Smooth muscle cell (in vitro differentiated cells): Measurements from ENCODE around the gene HADHA. TPM values are rescaled to one million over a fixed set of nuclear protein-coding genes. Genes with fewer than 3 reads are reported as not detected.
A peak's percentile ranks its signal among the peaks of the same experiment; 100 is the strongest.

Source experiments
- DNase-seq: peaks from one replicate; lab custom pipeline; 2025; ENCODE audit not compliant: unreplicated experiment; lab: John Stamatoyannopoulos, UW
- H2AFZ ChIP-seq: fragments of 200-600 bp; sonication (generic); 2 replicates; pipeline ENCODE4 v1.6.0; 2016; ENCODE audit warnings: antibody characterized with exemption, low read depth, mild to moderate bottlenecking
- H3F3A ChIP-seq: fragments of 200-600 bp; sonication (generic); 2 replicates; pipeline ENCODE4 v1.6.0; 2017; ENCODE audit warnings: antibody characterized with exemption, low read depth
- H3K27ac ChIP-seq: fragments of 200-600 bp; sonication (generic); 2 replicates; pipeline ENCODE4 v1.5.1; 2016; ENCODE audit warnings: low read depth, mild to moderate bottlenecking
- H3K27me3 ChIP-seq: fragments of 200-600 bp; sonication (generic); 2 replicates; pipeline ENCODE4 v1.6.1; 2016; ENCODE audit warnings: low read depth, mild to moderate bottlenecking
- H3K36me3 ChIP-seq: fragments of 200-600 bp; sonication (generic); 2 replicates; pipeline ENCODE4 v1.5.1; 2016; ENCODE audit warnings: low read depth
- H3K4me1 ChIP-seq: fragments of 200-600 bp; sonication (generic); 2 replicates; pipeline ENCODE4 v1.5.1; 2016; ENCODE audit warnings: low read depth
- H3K4me2 ChIP-seq: fragments of 200-600 bp; sonication (generic); 2 replicates; pipeline ENCODE4 v1.6.0; 2016; ENCODE audit warnings: mild to moderate bottlenecking
- H3K4me3 ChIP-seq: fragments of 200-600 bp; sonication (generic); 2 replicates; pipeline ENCODE4 v1.5.1; 2016; ENCODE audit warnings: mild to moderate bottlenecking
- H3K79me2 ChIP-seq: fragments of 200-600 bp; sonication (generic); 2 replicates; pipeline ENCODE4 v1.6.0; 2016; ENCODE audit warnings: low read depth, mild to moderate bottlenecking
- H3K9ac ChIP-seq: fragments of 200-600 bp; sonication (generic); 2 replicates; pipeline ENCODE4 v1.6.0; 2016; ENCODE audit warnings: low read depth
- H3K9me3 ChIP-seq: fragments of 200-600 bp; sonication (generic); replicated peaks from 2 replicates; pipeline ENCODE4 v1.5.1; 2016; ENCODE audit warnings: low read depth
- H4K20me1 ChIP-seq: fragments of 200-600 bp; sonication (generic); 2 replicates; pipeline ENCODE4 v1.6.0; 2016; ENCODE audit warnings: low read depth
- CTCF ChIP-seq: fragments of 200-600 bp; sonication (generic); IDR thresholded peaks from 2 replicates; pipeline ENCODE4 v1.5.1; 2017; ENCODE audit warnings: borderline replicate concordance, mild to moderate bottlenecking, antibody characterized with exemption; ENCODE audit not compliant: insufficient read depth, poor library complexity, severe bottlenecking
- WGBS: methylation state at CpG from one replicate; pipeline ENCODE4 v1.1.7; 2016; ENCODE audit warnings: low lambda C conversion rate; 5-methylcytosine and 5-hydroxymethylcytosine counted together
- polyA plus RNA-seq: library from polyadenylated mRNA; unstranded; fragments of >200 nt; fragmentation: Nextera tagmentation; extraction: Ambion mirVana; gene quantifications from 2 replicates; pipeline ENCODE4 v1.2.1, GENCODE V29; 2016
- total RNA-seq: library from RNA; depleted of rRNA; stranded (reverse); fragments of >200 nt; gene quantifications from 2 replicates; pipeline ENCODE4 v1.2.3, GENCODE V29; 2014

HADHA gene
- total and polyA plus RNA-seq, 2 experiments from 2014 or later = 96.9 to 111 TPM

- Histone ChIP-seq H3K36me3 (no peaks in the 10 kb centered on the region), H3K4me1 (no peaks in the 10 kb centered on the region), H3K4me2 (peak overlapping the region; percentile 78), H3K4me3 (peak overlapping the region; percentile 44), H3K9me3 (no peaks in the 10 kb centered on the region), H4K20me1 (no peaks in the 10 kb centered on the region), H3K9ac (no peak overlapping the region), H3K27me3 (peaks cover 28% of the 10 kb centered on the region), H3K27ac (no peak overlapping the region), H2AFZ (no peak overlapping the region), H3F3A (no peaks in the 10 kb centered on the region), H3K79me2 (no peaks in the 10 kb centered on the region)
- no peak for DNase-seq
- TF ChIP-seq CTCF = no peak
- 55% methylated on average over 19 of the region's 56 CpGs for WGBS
Observed at GRCh38 chr2:26172189-26172870, 72.1 kb downstream of the HADHA start.

GRCh38 chr2:26170795-26171194 is 73.6 kb downstream of the HADHA start:
- Histone ChIP-seq H3K9ac (no peak overlapping the region), H3K79me2 (no peaks in the 10 kb centered on the region), H3K27ac (no peak overlapping the region), H3K27me3 (peaks cover 28% of the 10 kb centered on the region), H3K36me3 (no peaks in the 10 kb centered on the region), H3K4me3 (no peak overlapping the region), H4K20me1 (no peaks in the 10 kb centered on the region), H3K4me1 (no peaks in the 10 kb centered on the region), H2AFZ (no peak overlapping the region), H3F3A (no peaks in the 10 kb centered on the region), H3K4me2 (no peak overlapping the region), H3K9me3 (no peaks in the 10 kb centered on the region)
- 94% methylated on average over 9 of the region's 9 CpGs for WGBS
- no peak for TF ChIP-seq CTCF
- DNase-seq = no peak

GRCh38 chr2:26169681-26170414 is 74.6 kb downstream of the HADHA start:
- no peaks in the 10 kb centered on the region for H3K79me2 ChIP-seq
- no peak overlapping the region for H2AFZ ChIP-seq
- no peak overlapping the region for H3K27ac ChIP-seq
- TF ChIP-seq CTCF = no peak
- no peaks in the 10 kb centered on the region for H4K20me1 ChIP-seq
- H3K4me1 ChIP-seq = no peaks in the 10 kb centered on the region
- H3K9me3 ChIP-seq = no peaks in the 10 kb centered on the region
- H3K36me3 ChIP-seq = no peaks in the 10 kb centered on the region
- no peak overlapping the region for H3K4me2 ChIP-seq
- H3K9ac ChIP-seq = no peak overlapping the region
- H3K4me3 ChIP-seq = no peak overlapping the region
- DNase-seq = no peak
- H3K27me3 ChIP-seq = peaks cover 28% of the 10 kb centered on the region
- no peaks in the 10 kb centered on the region for H3F3A ChIP-seq
- WGBS = 86% methylated on average over 14 of the region's 14 CpGs

- Histone ChIP-seq H3K27ac (no peak overlapping the region), H3K9me3 (no peaks in the 10 kb centered on the region), H3K4me2 (no peak overlapping the region), H3K36me3 (no peaks in the 10 kb centered on the region), H4K20me1 (no peaks in the 10 kb centered on the region), H3K9ac (no peak overlapping the region), H3F3A (no peaks in the 10 kb centered on the region), H3K79me2 (no peaks in the 10 kb centered on the region), H3K4me3 (no peak overlapping the region), H3K4me1 (no peaks in the 10 kb centered on the region), H2AFZ (no peak overlapping the region), H3K27me3 (peaks cover 24% of the 10 kb centered on the region)
- WGBS = 92% methylated on average over 5 of the region's 5 CpGs
- no peak for DNase-seq
- no peak for TF ChIP-seq CTCF
Observed at GRCh38 chr2:26169226-26169625, 75.2 kb downstream of the HADHA start.
